HG03442 (cell line): ENCODE measurements around the gene NRARP.
"Not testable (repeated sequence)": the region's sequence is repeated elsewhere in the genome, so short reads cannot be mapped to it uniquely, and the experiment has no call there.

ENCODE experiments used
- ATAC-seq: cut with Tn5 transposase; IDR thresholded peaks from one replicate; pipeline ENCODE4 v1.9.1; 2021; ENCODE audit warnings: mild to moderate bottlenecking, moderate library complexity; ENCODE audit not compliant: unreplicated experiment

Gene NRARP

GRCh38 chr9:137302118-137302448 is at the start of gene NRARP:
Gene NRARP, minus strand, starts transcription at chr9:137302271. Its CDS starts 343 bp downstream, at chr9:137301928.
- ATAC-seq: peak; percentile 59

GRCh38 chr9:137350696-137351584 is 48.9 kb upstream of the NRARP start:
- no peak for ATAC-seq

- ATAC-seq: no peak
Observed at GRCh38 chr9:137349471-137350033, 47.5 kb upstream of the NRARP start.

GRCh38 chr9:137348769-137349470 is 46.8 kb upstream of the NRARP start:
- ATAC-seq: no peak

GRCh38 chr9:137347928-137348327 is 45.9 kb upstream of the NRARP start:
- no peak for ATAC-seq

- no peak for ATAC-seq
Observed at GRCh38 chr9:137342482-137342881, 40.4 kb upstream of the NRARP start.

- no peak for ATAC-seq
Observed at GRCh38 chr9:137341227-137341626, 39.2 kb upstream of the NRARP start.

GRCh38 chr9:137339908-137340462 is 37.9 kb upstream of the NRARP start:
- not testable (repeated sequence) for ATAC-seq

- no peak for ATAC-seq
Observed at GRCh38 chr9:137339045-137339907, 37.2 kb upstream of the NRARP start.

- ATAC-seq: no peak
Observed at GRCh38 chr9:137336735-137337134, 34.7 kb upstream of the NRARP start.

- ATAC-seq: no peak
Observed at GRCh38 chr9:137333016-137333671, 31.1 kb upstream of the NRARP start.

GRCh38 chr9:137331929-137332328 is 29.9 kb upstream of the NRARP start:
- no peak for ATAC-seq

- ATAC-seq: no peak
Observed at GRCh38 chr9:137330689-137331088, 28.6 kb upstream of the NRARP start.

GRCh38 chr9:137329590-137329989 is 27.5 kb upstream of the NRARP start:
- not testable (repeated sequence) for ATAC-seq

GRCh38 chr9:137327641-137328550 is 25.8 kb upstream of the NRARP start:
- ATAC-seq: not testable (repeated sequence)

- ATAC-seq: no peak
Observed at GRCh38 chr9:137326445-137327065, 24.5 kb upstream of the NRARP start.

GRCh38 chr9:137325799-137326198 is 23.7 kb upstream of the NRARP start:
- no peak for ATAC-seq

GRCh38 chr9:137325124-137325523 is 23.1 kb upstream of the NRARP start:
- ATAC-seq: no peak
